GM19240 (cell line): ENCODE measurements around the gene LSAMP.
"Not testable (repeated sequence)": the region's sequence is repeated elsewhere in the genome, so short reads cannot be mapped to it uniquely, and the experiment has no call there.

ENCODE experiments used
- DNase-seq: peaks from one replicate; pipeline ENCODE4 v3.0.0; 2011; ENCODE audit warnings: low spot score; ENCODE audit not compliant: insufficient read length

Gene LSAMP

DNA sequence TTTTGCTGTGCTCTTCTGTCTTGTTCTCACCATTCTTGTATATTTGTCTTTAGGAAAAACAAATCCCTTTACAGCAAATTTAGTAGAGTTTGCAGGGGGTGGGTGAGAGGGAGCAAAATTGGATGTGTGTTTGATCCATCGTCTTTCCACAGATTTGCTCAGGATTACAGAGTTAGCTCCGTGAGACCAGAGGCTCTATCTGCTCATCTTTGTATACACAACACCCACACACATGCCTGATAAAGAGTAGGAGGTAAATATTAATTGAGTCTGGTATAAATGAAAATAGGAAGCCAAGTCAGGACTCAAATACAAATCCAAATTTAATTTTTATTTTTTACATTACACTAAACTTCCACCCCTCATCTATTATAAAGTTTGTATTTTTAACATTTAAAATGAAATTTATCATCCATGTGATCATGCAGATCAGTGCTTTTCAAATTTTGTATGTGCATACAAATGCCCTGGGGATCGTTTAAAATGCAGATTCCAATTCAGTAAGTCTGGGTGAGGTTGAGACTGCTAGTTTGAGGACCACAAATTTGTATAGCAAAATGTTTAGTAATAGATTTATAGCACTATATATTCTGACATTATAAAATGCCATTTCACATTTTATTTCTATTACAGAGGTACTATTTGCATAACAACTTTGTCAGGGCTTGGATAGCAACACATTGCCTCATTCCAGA lies 326.7 kb downstream of the LSAMP start:
- DNase-seq = no peak

DNA sequence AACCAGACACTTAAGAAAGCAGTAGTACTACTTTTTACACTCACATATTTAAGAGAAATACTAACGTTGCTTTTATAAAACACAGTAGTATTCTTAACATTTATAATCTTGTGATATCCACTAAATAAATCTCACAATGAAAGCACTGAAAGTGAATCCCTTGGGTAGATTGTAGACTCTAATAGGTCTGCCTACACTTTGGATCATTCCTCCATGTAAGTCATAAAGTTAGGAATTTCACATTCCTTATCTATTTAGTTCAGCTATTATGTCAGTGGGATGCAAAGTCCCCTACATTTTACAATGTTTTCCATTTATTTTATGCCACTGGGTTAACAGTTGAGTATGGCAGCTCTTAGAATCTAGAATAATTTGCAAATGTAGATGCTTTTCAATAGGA lies 330.7 kb downstream of the LSAMP start:
- no peak for DNase-seq

DNA sequence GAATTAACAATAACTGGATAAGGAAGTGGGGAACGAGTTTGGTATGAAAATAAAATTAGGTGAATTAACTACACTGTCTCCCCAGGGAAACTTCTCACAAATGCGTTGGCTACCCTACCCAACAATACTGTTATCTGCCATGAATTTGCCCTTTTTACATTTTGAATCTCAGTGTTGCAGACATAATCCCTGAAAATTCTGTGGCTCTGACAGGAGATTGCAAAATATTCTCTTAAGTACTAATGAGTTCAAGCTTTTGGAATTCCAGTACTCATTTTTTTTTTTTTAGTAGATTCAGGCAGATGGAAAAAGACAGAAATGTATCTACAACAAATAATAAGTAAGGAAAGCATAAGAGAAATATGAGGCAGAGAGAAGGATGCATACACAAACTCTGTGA lies 332.6 kb downstream of the LSAMP start:
- DNase-seq = no peak

DNA sequence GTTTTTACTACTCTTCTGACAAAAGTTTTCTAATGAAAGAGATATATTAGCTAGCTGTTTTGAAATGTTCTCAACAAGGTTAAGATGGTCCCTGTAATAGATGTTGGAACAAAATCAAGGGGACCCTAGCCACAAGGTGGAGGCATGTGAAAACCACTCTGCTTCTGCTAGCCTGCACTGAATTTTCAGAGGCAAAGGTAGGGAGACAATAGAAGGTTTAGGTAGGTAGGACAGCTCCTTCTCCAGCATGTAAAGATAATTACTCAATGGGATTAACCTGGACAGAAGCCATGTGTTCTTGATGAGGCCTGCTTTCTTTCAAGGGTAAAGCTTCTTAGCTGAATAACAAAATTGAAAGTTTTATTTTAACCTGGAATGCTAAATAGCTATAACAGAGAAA lies 333.5 kb downstream of the LSAMP start:
- DNase-seq = no peak

DNA sequence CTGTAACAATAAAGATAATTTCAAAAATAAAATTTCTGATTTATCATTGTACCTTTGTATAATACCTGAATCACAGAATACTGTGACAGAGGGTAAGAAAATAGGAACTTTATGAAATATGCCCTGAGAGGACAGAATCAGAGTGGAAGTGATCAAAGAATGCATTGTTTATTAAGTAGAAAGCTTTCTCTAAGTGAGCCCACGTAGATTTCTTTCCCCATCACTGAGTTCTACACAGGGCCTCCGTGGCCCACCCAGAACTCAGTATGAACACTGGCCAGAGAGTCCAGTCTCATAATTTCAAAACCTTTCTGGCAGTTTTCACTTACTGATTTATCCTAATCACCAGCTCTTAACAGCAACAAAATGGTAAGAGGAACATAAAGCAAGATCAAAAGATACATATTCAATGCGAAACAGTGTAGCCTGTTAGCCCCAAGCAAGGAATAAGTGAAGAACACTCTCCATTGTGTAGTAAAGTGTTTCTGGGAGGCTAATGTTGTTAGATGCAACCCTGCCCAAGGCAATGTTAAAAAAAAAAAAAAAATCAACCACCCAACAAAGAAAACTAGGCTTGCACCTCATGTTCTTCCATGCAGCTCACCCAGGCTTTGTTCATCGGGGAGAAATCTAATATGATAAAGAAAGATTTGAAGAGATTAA lies 341.3 kb downstream of the LSAMP start:
- no peak for DNase-seq

DNA sequence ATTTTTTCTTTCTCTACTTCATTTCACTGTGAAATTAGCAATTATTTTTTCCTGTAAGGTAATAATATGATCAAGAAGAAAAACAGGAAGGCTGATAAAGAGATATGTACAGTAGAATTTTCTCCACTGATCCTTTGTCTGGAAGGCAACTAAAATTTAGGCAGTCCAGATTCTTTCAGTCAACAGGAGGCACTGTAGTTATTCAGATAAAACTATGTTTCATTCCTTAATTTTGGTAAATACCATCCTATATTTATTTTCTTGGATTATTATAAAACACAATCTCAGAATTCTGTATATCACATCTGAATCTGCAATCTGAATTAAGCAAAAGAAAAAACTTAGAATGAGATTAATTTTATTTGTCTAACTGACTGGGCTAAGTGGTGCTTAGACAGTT lies 343.2 kb downstream of the LSAMP start:
- DNase-seq = no peak

DNA sequence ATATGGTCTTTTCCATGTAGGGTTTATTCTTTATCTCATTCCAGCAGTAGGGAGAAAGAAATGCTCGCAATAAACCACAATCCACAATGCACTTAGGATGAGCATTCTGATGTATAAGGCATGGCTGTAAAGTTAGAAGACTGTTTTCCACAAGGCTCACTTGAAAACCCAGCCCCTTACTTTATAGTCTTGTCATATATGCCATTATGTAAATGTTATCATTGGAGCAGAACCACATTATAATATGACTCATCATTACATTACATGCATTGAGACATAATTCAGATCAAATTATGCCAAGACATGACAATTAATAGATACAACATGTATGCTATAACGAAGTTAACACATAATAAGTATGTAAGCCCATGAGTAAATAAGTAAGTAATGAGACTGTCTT lies 348.1 kb downstream of the LSAMP start:
- DNase-seq = no peak

DNA sequence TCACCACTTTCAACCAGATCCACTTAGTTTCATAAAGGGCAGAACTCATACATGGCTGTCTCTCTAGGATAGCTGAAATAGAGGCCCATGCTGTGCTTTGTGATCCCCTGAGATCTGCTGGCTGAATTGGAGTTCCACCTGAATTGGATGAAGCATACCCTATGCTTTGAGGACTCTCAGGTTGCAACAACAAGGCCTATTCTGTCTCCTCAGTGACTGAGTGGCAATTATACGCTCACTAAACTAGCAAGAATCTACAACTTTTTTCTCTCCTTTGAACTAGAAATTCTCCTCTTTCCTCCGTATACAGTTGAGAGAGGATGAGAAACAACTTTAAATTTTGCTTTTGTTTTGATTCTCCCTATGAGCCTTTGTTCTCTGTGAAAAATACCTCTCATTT lies 348.7 kb downstream of the LSAMP start:
- no peak for DNase-seq

DNA sequence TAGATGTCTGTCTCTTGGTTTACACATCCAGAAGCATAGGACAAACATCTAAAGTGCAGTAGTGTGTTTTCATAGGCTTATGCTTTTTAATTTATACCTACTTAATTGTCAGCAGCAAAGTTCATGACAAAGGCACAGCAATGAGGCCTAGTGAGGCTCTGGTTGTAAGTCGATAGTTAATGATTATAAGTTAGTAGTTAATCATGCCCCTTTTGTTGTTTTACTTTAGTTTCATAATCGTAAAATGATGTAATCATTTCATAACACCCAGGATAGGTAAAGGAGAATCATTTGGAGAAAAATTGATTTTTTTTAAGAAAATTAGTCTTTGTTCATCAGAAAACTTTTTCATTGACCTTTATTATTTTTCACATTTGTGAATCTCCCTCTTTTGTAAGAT lies 351.9 kb downstream of the LSAMP start:
- DNase-seq = no peak

DNA sequence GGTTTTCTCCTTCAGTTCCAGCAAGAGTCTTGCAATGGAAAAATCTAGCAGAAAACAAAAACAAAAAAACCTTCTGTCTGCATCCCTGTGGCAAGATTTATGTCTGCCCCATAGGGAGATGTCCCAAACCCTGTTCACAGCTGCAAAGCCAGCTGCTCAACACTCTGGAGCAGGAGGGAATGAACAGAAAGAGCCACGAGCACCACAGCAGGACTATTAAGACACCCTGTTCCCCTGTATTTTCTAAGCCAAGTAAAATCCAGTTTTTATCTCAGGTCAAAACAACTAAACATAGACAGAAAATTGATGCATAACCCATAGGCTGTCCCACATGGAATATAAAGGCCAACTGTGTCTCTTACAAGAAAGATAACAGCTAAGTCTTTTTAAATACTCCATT lies 357.9 kb downstream of the LSAMP start:
- DNase-seq = no peak

DNA sequence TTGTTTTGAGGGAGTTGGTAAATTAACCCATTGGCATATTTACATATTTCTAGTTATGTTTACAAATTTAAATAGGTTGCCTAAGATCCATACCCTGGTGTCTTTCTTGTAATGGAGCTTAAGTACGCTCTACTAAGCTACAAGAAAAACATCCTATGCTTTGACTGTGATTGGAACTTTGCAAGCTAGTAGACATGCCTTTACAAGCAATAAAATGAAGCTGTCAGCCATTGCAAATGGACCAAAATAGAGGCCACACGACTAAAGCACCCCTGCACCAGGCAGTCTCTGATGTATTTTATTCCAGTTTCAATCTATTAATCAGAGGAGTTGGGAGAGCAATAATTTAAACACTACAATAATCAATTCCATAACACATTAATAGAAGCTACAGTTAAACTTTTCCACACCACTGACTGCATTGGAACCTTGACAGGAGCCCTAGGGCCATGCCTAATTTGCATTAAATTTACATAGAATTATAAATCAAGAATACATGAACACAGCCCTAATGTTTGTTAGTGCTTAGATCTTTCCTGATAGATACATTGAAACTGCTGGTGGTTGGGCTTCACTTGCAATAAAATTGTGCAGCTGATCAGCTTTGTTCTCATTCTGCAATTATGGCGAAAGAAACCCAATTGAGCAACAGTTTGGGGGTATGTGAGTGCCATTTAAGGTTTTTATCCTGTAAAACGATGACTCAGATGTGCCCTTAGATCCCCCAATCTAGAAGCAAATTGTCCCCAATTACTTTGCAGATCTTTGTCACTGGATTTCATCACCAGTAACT lies 360.1 kb downstream of the LSAMP start:
- no peak for DNase-seq

DNA sequence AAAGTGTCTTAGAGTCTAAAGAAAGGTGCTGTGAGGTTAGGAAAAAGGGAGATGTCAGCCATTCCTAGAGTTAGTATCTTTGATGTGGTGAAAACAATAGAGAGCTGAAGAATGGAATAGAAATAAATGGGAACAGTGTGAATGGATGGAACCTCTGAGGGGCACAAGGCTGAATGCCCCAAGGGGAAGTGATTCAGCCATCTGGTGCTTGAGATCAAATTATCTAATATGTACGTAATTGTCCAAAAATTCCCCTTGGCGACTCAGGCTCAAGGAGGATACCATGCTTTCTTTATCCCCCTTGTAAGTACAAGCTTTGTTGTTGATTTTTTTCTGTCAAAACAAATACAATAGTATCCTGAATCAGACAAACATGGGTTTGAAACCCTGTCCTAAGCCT lies 361.6 kb downstream of the LSAMP start:
- no peak for DNase-seq

DNA sequence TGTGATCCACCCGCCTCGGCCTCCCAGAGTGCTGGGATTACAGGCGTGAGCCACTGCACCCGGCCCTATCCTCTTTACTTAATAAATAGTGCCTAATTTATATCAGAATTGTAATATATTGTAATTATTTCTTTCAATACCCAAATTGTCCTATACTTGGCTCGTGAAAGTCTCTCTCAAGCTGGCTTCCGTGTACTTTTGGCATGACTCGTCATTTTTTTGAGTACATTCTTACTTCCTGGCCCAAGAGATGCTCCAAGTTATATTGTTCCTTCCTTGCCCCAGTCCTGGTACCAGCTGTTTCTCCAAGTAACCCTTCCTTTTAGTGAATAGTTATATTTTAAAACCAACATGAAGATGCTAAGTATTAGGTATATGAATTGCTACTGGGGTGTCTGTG lies 366.7 kb downstream of the LSAMP start:
- no peak for DNase-seq

DNA sequence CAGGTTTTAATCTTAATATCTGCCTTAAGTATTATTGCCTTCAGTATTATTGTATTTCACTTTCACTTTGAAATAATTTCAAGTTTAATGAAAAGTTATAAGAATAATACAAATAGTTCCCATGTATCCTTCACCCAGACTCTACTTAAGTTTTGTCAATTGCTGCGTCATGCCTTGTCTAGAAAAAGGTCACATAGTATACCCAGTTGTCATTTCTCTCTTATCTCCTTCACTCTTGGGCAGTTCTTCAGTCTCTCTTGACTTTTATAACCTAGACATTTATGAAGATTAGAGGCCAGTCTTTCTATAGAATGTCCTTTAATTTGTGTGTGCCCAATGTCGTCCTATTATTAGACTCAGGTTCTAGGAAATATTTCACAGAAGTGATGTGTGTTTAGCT lies 367.7 kb downstream of the LSAMP start:
- DNase-seq = no peak

DNA sequence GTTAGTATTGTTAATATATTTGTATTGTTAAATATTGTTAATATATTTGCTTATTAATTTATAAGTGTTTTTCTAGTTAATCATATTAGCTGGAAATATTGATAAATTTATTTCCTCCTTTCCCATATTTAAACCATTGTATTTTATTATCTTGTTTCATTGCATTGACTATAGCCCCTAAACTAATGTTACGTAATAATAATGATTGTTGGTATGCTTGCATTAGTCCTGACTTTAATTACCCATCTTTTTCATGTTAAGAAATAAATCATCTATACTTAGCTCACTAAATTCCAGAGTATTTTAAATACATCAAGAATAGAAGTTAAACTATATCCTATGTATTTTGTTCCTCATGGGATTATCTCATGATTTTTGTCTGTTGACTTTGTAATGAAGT lies 368.2 kb downstream of the LSAMP start:
- no peak for DNase-seq

DNA sequence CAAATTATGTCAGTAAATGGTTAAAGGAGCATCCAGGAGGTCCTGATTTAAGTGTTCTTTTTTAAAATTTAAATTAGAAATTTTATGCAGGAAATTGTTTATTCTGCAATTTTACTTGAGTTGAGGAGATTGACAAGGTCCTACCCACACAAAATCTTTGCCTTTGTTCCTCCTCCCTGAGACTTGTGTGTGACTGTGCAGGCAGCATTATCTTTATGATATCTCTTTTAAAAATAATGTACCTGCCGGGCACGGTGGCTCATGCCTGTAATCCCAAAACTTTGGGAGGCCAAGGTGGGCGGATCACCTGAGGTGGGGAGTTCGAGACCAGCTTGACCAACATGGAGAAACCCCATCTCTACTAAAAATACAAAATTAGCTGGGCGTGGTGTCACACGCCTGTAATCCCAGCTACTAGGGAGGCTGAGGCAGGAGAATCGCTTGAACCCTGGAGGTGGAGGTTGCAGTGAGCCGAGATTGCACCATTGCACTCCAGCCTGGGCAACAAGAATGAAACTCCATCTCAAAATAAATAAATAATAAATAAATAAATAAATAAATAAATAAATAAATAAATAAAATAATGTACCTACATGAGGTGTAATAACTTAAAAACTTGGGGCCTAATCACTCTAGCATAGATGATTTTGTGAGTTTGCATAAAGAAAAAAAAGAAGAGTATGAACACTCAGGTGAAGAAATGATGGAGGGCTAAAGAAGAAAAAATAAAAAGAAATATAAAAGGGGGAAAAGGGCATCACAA lies 374.6 kb downstream of the LSAMP start:
- not testable (repeated sequence) for DNase-seq

DNA sequence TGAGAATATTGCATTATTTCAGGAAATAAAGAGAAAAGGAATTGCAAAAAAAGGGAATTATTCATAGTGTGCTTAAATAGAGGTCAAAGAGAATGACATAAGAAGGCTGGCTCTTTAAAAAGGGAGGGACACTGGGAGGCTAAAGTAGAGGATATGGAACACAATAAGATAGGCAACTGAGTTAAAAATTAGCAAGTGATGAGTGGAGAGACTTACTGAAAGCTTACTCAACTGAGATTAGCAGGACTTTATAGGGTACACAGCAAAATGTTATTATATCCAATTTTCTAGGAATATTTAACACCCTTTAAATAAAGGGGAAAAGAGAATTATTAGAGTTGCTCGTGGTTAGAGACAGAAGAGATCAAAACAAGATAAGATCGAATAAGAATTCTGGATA lies 375.2 kb downstream of the LSAMP start:
- no peak for DNase-seq

DNA sequence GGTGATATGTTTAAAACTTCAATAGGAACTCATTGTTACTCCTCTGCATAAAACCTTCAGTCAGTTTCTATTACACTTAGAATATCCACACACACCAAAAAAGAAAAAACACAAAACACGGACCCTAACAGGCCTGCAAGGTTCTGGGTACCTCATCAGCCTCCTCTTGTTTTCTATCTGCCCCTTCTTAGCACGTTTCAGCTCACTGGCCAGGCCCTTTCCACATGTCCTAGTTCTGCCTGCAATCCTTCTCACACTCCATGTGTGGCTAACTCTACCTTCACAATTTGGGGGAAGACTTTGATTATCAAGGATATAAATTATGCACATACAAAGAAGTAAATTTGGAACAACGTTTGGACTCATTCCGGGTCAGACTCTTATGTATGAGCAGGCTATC lies 376.3 kb downstream of the LSAMP start:
- no peak for DNase-seq

DNA sequence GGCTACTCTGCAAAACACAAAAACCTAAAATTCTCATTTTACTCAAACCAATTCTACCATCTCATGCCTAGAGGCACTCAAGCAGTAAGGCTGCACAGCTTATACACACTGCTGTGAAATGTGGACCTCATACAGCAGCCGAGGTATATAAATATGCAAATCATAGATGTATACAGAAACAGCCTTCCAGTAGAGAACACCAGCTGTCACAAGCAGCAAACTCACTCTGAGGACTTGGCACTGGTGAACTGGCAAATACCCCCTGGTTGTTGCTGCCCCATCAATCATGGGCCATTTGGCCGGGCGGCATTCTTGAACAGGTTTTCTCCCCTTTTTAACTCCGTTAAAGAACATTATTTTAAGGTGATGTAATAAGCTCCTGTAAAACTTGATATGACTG lies 378.0 kb downstream of the LSAMP start:
- DNase-seq = no peak

DNA sequence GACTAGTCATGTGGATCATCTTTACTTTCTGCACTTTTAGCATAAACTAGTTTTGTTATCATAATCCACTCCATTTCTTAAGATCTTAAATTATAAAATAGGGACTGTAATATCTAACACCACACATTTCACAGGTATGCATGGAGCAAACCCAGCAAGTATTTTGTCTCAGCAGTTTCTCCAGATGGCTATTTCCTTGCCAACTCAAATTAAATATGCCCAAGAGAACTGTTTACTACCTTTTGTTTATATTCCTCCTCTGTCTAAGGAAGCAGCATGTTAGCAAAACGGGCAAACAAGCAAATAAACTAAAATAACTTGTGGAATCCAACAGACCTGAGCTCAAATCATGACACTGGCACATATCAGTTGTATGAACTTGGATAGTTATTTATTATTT lies 379.8 kb downstream of the LSAMP start:
- DNase-seq = no peak

DNA sequence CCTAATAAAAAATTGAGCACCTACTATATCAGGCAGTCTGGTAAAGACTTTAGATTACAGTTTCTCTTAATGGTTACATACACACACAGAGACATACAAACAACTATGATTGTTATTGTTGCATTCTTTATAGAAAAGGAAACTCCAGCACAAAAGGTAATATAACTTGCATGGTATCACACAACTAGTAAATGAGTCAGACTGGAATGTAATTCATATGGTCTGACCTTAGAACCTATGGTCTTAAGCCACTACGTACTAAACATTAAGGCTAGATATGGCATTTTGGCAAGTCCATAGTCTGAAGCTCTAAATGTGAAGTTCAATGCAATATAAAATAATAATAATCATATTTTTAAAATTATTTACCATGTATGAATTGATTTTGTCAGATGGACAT lies 380.6 kb downstream of the LSAMP start:
- no peak for DNase-seq
